HCT116 (cell line): Measurements from ENCODE around the gene RAP2A. TPM values are rescaled to one million over a fixed set of nuclear protein-coding genes. Genes with fewer than 3 reads are reported as not detected.

Source experiments
- ATAC-seq: fragments of 200-7000 bp; cut with Tn5 transposase; 2 replicates; pipeline ENCODE4 v1.9.1; 2020; ENCODE audit warnings: mild to moderate bottlenecking, moderate library complexity
- BruUV-seq: library from RNA; stranded (reverse); fragments of 400-500 nt; replicated peaks from 2 replicates; lab custom pipeline; 2021; lab: Mats Ljungman, UMichigan
- CTCF ChIA-PET: fragments of 300-600 bp; sonication (Branson Sonifier 250); formaldehyde crosslinking; loops from one replicate; lab custom pipeline; 2021; ENCODE audit warnings: antibody characterized with exemption; lab: Charles Lee
- POLR2A ChIA-PET: fragments of 300-600, 350-600 bp; sonication (Branson Sonifier 250); formaldehyde crosslinking; loops from one replicate; lab custom pipeline; 2021; ENCODE audit warnings: antibody characterized with exemption; lab: Charles Lee
- RAD21 ChIA-PET, 2 experiments: fragments of 300-600 bp; sonication (Branson Sonifier 250); formaldehyde crosslinking; loops; one replicate each; lab custom pipeline; 2023; ENCODE audit warnings: low total read pairs in 2 of 2; ENCODE audit not compliant: uncharacterized antibody in 2 of 2, unreplicated experiment in 2 of 2, low non-redundant PET in 1 of 2; lab: Charles Lee
- DNase-seq: peaks from one replicate; pipeline ENCODE4 v3.0.0-alpha.2; 2010; ENCODE audit warnings: low read depth, low spot score
- H2AFZ ChIP-seq: fragments of 200-600 bp; shearing (Covaris generic), sonication (generic); 2 replicates; pipeline ENCODE4 v1.6.1; 2017; ENCODE audit warnings: low read depth, mixed run types, mixed read lengths, antibody characterized with exemption, low read length; ENCODE audit not compliant: poor library complexity, severe bottlenecking
- H3K27ac ChIP-seq: 2 replicates; pipeline ENCODE4 v1.5.1; 2012; ENCODE audit warnings: low read depth, low read length
- H3K27me3 ChIP-seq: fragments of 200-600 bp; sonication (generic); 2 replicates; pipeline ENCODE4 v1.6.1; 2016; ENCODE audit warnings: mixed run types, low read length, mixed read lengths; ENCODE audit not compliant: insufficient read depth
- H3K36me3 ChIP-seq, 2 experiments: fragments of 200-500 bp in 1 of 2; fragments of 200-600 bp in 1 of 2; sonication (Bioruptor generic) in 1 of 2; sonication (generic) in 1 of 2; 2 replicates each; pipeline versions ENCODE4 v1.5.1 to v1.6.1; 2014 to 2016; ENCODE audit warnings: low read length in 2 of 2, inconsistent platforms in 1 of 2, mixed read lengths in 1 of 2, mixed run types in 1 of 2; ENCODE audit not compliant: insufficient read depth in 2 of 2, control insufficient read depth in 1 of 2
- H3K4me1 ChIP-seq, 2 experiments: fragments of 200-600 bp in 1 of 2; sonication (generic) in 1 of 2; 2 replicates each; pipeline versions ENCODE4 v1.5.1 to v1.6.1; 2012 to 2017; ENCODE audit warnings: low read length in 2 of 2, inconsistent platforms in 1 of 2, mild to moderate bottlenecking in 1 of 2, mixed read lengths in 1 of 2, mixed run types in 1 of 2, moderate library complexity in 1 of 2; ENCODE audit not compliant: insufficient read depth in 2 of 2, control insufficient read depth in 1 of 2
- H3K4me2 ChIP-seq: fragments of 200-600 bp; sonication (generic); 2 replicates; pipeline ENCODE4 v1.6.1; 2017; ENCODE audit warnings: mixed run types, low read length, mixed read lengths
- H3K4me3 ChIP-seq, 2 experiments: fragments of 200-600 bp in 1 of 2; sonication (generic) in 1 of 2; replicated peaks in 1 of 2; 2 replicates each; pipeline ENCODE4 v1.5.1; 2011 to 2016; ENCODE audit warnings: low read length in 2 of 2, control low read depth in 1 of 2, low read depth in 1 of 2, mild to moderate bottlenecking in 1 of 2, mixed read lengths in 1 of 2, mixed run types in 1 of 2
- H3K79me2 ChIP-seq: fragments of 200-600 bp; sonication (generic); 2 replicates; pipeline ENCODE4 v1.6.1; 2017; ENCODE audit warnings: mild to moderate bottlenecking, mixed run types, low read length, moderate library complexity, mixed read lengths; ENCODE audit not compliant: insufficient read depth
- H3K9ac ChIP-seq: fragments of 200-600 bp; sonication (generic); 2 replicates; pipeline ENCODE4 v1.6.1; 2016; ENCODE audit warnings: low read length, mixed read lengths
- H3K9me2 ChIP-seq: fragments of 200-600 bp; sonication (generic), shearing (Covaris generic); 2 replicates; pipeline ENCODE4 v1.6.1; 2017; ENCODE audit warnings: mixed run types, mild to moderate bottlenecking, moderate library complexity; ENCODE audit not compliant: insufficient read depth
- H3K9me3 ChIP-seq, 2 experiments: fragments of 200-500 bp in 1 of 2; fragments of 200-600 bp in 1 of 2; sonication (Bioruptor generic) in 1 of 2; sonication (generic) in 1 of 2; 2 replicates each; pipeline ENCODE4 v1.6.1; 2014 to 2017; ENCODE audit warnings: low read length in 2 of 2, mixed read lengths in 2 of 2, inconsistent platforms in 1 of 2, low read depth in 1 of 2, mild to moderate bottlenecking in 1 of 2, mixed run types in 1 of 2, moderate library complexity in 1 of 2; ENCODE audit not compliant: control insufficient read depth in 1 of 2, insufficient read depth in 1 of 2
- H4K20me1 ChIP-seq: fragments of 200-600 bp; sonication (generic), shearing (Covaris generic); 2 replicates; pipeline ENCODE4 v1.6.1; 2017; ENCODE audit warnings: mixed run types, mild to moderate bottlenecking, moderate library complexity; ENCODE audit not compliant: insufficient read depth
- ATF3 ChIP-seq: IDR thresholded peaks from 2 replicates; pipeline ENCODE4 v1.6.1; 2012
- CBX3 ChIP-seq: IDR thresholded peaks from 2 replicates; pipeline ENCODE4 v1.6.1; 2012; ENCODE audit warnings: low read depth
- CEBPB ChIP-seq: IDR thresholded peaks from 2 replicates; pipeline ENCODE4 v1.6.1; 2012; ENCODE audit warnings: low read depth
- EGR1 ChIP-seq: IDR thresholded peaks from 2 replicates; pipeline ENCODE4 v1.6.1; 2012; ENCODE audit warnings: low read depth
- EZH2phosphoT487 ChIP-seq: fragments of 200-600 bp; IDR thresholded peaks from 2 replicates; pipeline ENCODE4 v1.6.1; 2018; ENCODE audit warnings: antibody characterized with exemption, borderline replicate concordance
- FOSL1 ChIP-seq: IDR thresholded peaks from 2 replicates; pipeline ENCODE4 v1.6.1; 2012; ENCODE audit warnings: low read depth
- MAX ChIP-seq: IDR thresholded peaks from 2 replicates; pipeline ENCODE4 v1.6.1; 2012
- POLR2A ChIP-seq: IDR thresholded peaks from 2 replicates; pipeline ENCODE4 v1.7.0; 2011; ENCODE audit warnings: borderline replicate concordance; ENCODE audit not compliant: insufficient read depth, insufficient read length; ENCODE audit errors: extremely low read depth
- RAD21 ChIP-seq: IDR thresholded peaks from 2 replicates; pipeline ENCODE4 v1.6.1; 2012; ENCODE audit warnings: low read depth, mild to moderate bottlenecking
- REST ChIP-seq: IDR thresholded peaks from 2 replicates; pipeline ENCODE4 v1.6.1; 2012; ENCODE audit warnings: low read depth
- SIN3A ChIP-seq: IDR thresholded peaks from 2 replicates; pipeline ENCODE4 v1.6.1; 2012; ENCODE audit warnings: low read depth
- SP1 ChIP-seq: IDR thresholded peaks from 2 replicates; pipeline ENCODE4 v1.6.1; 2012; ENCODE audit warnings: low read depth
- SRF ChIP-seq: IDR thresholded peaks from 2 replicates; pipeline ENCODE4 v1.6.1; 2012; ENCODE audit warnings: low read depth
- TCF7L2 ChIP-seq: IDR thresholded peaks from 2 replicates; pipeline ENCODE4 v1.7.0; 2011; ENCODE audit warnings: borderline replicate concordance, inconsistent platforms; ENCODE audit not compliant: insufficient read depth, insufficient read length; ENCODE audit errors: extremely low read depth
- ZBTB33 ChIP-seq: IDR thresholded peaks from 2 replicates; pipeline ENCODE4 v1.6.1; 2011; ENCODE audit warnings: mild to moderate bottlenecking, low read length, moderate library complexity; ENCODE audit not compliant: insufficient replicate concordance; ENCODE audit errors: extremely low read depth
- ZFX ChIP-seq: fragments of 450-650 bp; IDR thresholded peaks from 2 replicates; pipeline ENCODE4 v1.6.1; 2017
- ZNF274 ChIP-seq: fragments of 200-500 bp; sonication (Bioruptor generic); IDR thresholded peaks from 2 replicates; pipeline ENCODE4 v1.6.1; 2014; ENCODE audit warnings: mild to moderate bottlenecking, low read depth, low read length, inconsistent platforms
- intact Hi-C: fragments of 100-400 bp; cut with micrococcal nuclease; formaldehyde crosslinking; loops from 2 replicates; pipeline ENCODE4 v1.10.0; 2022
- total RNA-seq: library from RNA; stranded (reverse); gene quantifications from one replicate; pipeline ENCODE4 v1.2.1, GENCODE V29; 2021; ENCODE audit not compliant: unreplicated experiment

Gene RAP2A
- total RNA-seq, 1 experiment from 2014 or later: 27.6 TPM

- no peaks in the 10 kb centered on the region for H3K79me2 ChIP-seq
- H3K9me3 ChIP-seq: no peaks in the 10 kb centered on the region
- no peak overlapping the region for H2AFZ ChIP-seq
- no peaks in the 10 kb centered on the region for H4K20me1 ChIP-seq
- CTCF ChIA-PET: no interaction called here
- H3K4me3 ChIP-seq: no peak overlapping the region
- no peak overlapping the region for H3K27ac ChIP-seq
- no TSS peak for BruUV-seq
- H3K9ac ChIP-seq: no peak overlapping the region
- intact Hi-C loops: no loop called here
- RAD21 ChIA-PET: no interaction called here
- no peaks in the 10 kb centered on the region for H3K4me1 ChIP-seq
- POLR2A ChIA-PET: no interaction called here
- peaks cover 4 to 10% of the 10 kb centered on the region in 2 experiments; a peak in 1 of 4 replicates for H3K36me3 ChIP-seq
- no peaks in the 10 kb centered on the region for H3K27me3 ChIP-seq
- no peaks in the 10 kb centered on the region for H3K9me2 ChIP-seq
- DNase-seq (no peak), ATAC-seq (no peak)
- no peak overlapping the region for H3K4me2 ChIP-seq
- TF ChIP-seq TCF7L2: no peak
- TF ChIP-seq SIN3A: no peak
- no peak for TF ChIP-seq POLR2A
- TF ChIP-seq SP1: no peak
- no peak for TF ChIP-seq EZH2phosphoT487
- no peak for TF ChIP-seq CEBPB
- TF ChIP-seq SRF: no peak
- no peak for TF ChIP-seq RAD21
- no peak for TF ChIP-seq ATF3
Observed at GRCh38 chr13:97384371-97384770, 49.6 kb upstream of the RAP2A start.

- CTCF ChIA-PET: no interaction called here
- H3K9ac ChIP-seq: no peak overlapping the region
- no peaks in the 10 kb centered on the region for H3K9me2 ChIP-seq
- BruUV-seq: no TSS peak
- no peak overlapping the region for H3K4me3 ChIP-seq
- POLR2A ChIA-PET: no interaction called here
- intact Hi-C loops: no loop called here
- ATAC-seq (no peak), DNase-seq (no peak)
- H4K20me1 ChIP-seq: no peaks in the 10 kb centered on the region
- no peak overlapping the region for H3K4me2 ChIP-seq
- H3K4me1 ChIP-seq: no peaks in the 10 kb centered on the region
- no peaks in the 10 kb centered on the region for H3K79me2 ChIP-seq
- H3K9me3 ChIP-seq: no peaks in the 10 kb centered on the region
- RAD21 ChIA-PET: no interaction called here
- H3K36me3 ChIP-seq: peaks cover 4 to 10% of the 10 kb centered on the region in 2 experiments; a peak in 1 of 4 replicates
- H3K27me3 ChIP-seq: no peaks in the 10 kb centered on the region
- H3K27ac ChIP-seq: no peak overlapping the region
- no peak overlapping the region for H2AFZ ChIP-seq
- TF ChIP-seq ZFX (no peak), MAX (no peak), FOSL1 (no peak), REST (no peak), CBX3 (no peak), SP1 (no peak), POLR2A (no peak), TCF7L2 (no peak), ZBTB33 (no peak), EGR1 (no peak), ZNF274 (no peak), CEBPB (no peak)
Observed at GRCh38 chr13:97385146-97385545, 48.8 kb upstream of the RAP2A start.
